HG03460 (cell line): ENCODE data around the gene IFITM5.
A peak's percentile ranks its signal among the peaks of the same experiment; 100 is the strongest.
"Not testable (repeated sequence)": the region's sequence is repeated elsewhere in the genome, so short reads cannot be mapped to it uniquely, and the experiment has no call there.

Experiments
- ATAC-seq: cut with Tn5 transposase; IDR thresholded peaks from one replicate; pipeline ENCODE4 v1.9.1; 2021; ENCODE audit not compliant: unreplicated experiment

The IFITM5 gene

GRCh38 chr11:328516-329100, 29.3 kb upstream of the IFITM5 start:
- ATAC-seq = not testable (repeated sequence)

GRCh38 chr11:328012-328411, 28.7 kb upstream of the IFITM5 start:
- no peak for ATAC-seq

GRCh38 chr11:327581-327923, 28.2 kb upstream of the IFITM5 start:
- no peak for ATAC-seq

- ATAC-seq = peak; percentile 48
Observed at GRCh38 chr11:326842-327580, 27.7 kb upstream of the IFITM5 start.

GRCh38 chr11:326592-326841, 27.2 kb upstream of the IFITM5 start:
- ATAC-seq = no peak

GRCh38 chr11:325796-326591, 26.7 kb upstream of the IFITM5 start:
- ATAC-seq = no peak

GRCh38 chr11:324593-325517, 25.5 kb upstream of the IFITM5 start:
- ATAC-seq = not testable (repeated sequence)

- no peak for ATAC-seq
Observed at GRCh38 chr11:324156-324555, 24.8 kb upstream of the IFITM5 start.

- not testable (repeated sequence) for ATAC-seq
Observed at GRCh38 chr11:319888-320273, 20.6 kb upstream of the IFITM5 start.

- not testable (repeated sequence) for ATAC-seq
Observed at GRCh38 chr11:319121-319887, 20.0 kb upstream of the IFITM5 start.

- not testable (repeated sequence) for ATAC-seq
Observed at GRCh38 chr11:318405-319120, 19.2 kb upstream of the IFITM5 start.

- not testable (repeated sequence) for ATAC-seq
Observed at GRCh38 chr11:317668-318404, 18.5 kb upstream of the IFITM5 start.

- no peak for ATAC-seq
Observed at GRCh38 chr11:316891-317301, 17.6 kb upstream of the IFITM5 start.

GRCh38 chr11:316031-316701, 16.8 kb upstream of the IFITM5 start:
- no peak for ATAC-seq

- no peak for ATAC-seq
Observed at GRCh38 chr11:315516-315994, 16.2 kb upstream of the IFITM5 start.

- ATAC-seq = no peak
Observed at GRCh38 chr11:315051-315481, 15.7 kb upstream of the IFITM5 start.

- not testable (repeated sequence) for ATAC-seq
Observed at GRCh38 chr11:314554-314875, 15.2 kb upstream of the IFITM5 start.

- no peak for ATAC-seq
Observed at GRCh38 chr11:313787-314553, 14.6 kb upstream of the IFITM5 start, which contains the start of gene IFITM1. TSS of gene IFITM1 (plus strand) at chr11:314040. CDS start at chr11:314171, 131 bp downstream.
